HG03196 (cell line): Measurements from ENCODE around the gene WNT3.
"Not testable (repeated sequence)": the region's sequence is repeated elsewhere in the genome, so short reads cannot be mapped to it uniquely, and the experiment has no call there.

Experiments
- ATAC-seq: cut with Tn5 transposase; IDR thresholded peaks from one replicate; pipeline ENCODE4 v1.9.1; 2021; ENCODE audit not compliant: unreplicated experiment

Gene WNT3

DNA sequence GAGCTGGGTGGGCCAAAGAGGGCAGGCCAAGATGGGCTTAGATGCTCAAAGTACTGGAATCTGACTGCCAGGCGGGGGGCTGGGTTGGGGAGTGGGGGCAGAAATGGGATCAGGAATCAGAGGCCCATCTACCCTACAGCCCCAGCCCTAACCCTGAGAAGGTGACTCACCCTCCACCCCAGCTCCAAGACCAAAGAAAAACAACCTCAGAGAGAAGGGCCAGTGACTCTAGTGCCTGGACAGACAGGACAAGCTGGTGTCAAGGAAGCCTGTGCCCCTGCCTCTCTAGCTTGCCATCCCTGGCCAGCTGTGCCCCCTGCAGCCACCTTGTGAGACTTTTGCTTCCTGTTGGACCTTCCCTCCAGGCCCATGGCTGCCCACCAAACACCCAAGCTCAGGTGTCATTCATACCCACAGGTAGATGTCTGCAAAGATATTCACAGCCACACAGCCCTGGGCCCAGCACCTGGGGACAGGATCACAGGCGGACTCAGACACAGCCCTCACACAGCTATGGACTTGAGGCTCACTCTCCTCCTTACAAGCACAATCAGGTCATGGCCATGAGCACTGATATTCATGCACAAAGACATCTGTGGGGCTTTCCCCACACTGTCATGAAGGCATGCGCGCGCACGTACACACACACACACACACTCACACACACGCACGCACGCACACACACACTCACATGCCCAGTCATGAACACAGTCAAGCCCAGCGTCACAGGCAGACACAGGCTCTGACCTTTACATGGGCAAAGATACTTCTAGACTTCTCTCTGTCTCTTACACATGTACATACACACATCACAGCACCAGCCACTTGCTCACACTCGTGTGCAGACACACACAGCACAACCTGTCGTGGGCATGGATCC is 2.8 kb downstream of the WNT3 start:
- ATAC-seq, result no peak

DNA sequence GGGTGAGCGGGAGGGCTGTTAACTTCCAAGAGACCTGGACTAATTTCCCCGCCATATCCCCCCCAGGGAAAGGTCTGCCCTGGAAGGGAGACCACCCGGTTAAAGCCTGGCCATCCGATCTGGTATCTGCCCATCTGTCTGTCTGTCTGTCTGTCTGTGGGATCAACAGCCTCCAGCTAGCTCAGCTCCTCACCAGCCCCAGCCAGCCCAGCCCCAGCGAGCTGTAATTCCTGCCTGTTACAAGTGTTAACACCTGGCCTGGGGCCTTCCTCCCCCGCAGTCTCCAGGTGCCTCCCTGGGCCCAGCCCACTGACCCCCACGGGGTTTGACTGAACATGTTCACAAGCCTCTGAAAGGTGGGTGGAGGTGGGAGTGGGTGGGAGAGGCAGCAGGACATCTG is 4.0 kb downstream of the WNT3 start:
- ATAC-seq, result no peak

DNA sequence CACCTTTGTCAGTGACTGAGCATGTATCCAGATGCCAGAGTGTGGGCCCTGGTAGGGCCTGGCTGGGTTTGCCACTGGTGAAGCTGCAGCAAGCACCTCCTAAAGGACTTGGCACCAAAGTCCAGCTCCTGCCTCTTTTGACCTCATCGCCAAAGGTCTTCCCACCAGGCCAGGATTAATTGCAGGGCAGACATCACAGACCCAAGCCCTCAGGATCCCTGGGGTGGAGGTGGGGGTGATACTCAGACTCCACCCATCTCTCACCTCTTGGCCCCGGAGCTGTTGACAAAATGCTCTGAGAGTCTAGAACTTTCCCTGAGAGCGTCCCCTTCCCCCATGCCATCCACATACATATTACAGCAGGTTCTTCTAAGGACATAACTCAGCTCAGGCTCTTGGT is 4.6 kb downstream of the WNT3 start:
- ATAC-seq, result no peak

DNA sequence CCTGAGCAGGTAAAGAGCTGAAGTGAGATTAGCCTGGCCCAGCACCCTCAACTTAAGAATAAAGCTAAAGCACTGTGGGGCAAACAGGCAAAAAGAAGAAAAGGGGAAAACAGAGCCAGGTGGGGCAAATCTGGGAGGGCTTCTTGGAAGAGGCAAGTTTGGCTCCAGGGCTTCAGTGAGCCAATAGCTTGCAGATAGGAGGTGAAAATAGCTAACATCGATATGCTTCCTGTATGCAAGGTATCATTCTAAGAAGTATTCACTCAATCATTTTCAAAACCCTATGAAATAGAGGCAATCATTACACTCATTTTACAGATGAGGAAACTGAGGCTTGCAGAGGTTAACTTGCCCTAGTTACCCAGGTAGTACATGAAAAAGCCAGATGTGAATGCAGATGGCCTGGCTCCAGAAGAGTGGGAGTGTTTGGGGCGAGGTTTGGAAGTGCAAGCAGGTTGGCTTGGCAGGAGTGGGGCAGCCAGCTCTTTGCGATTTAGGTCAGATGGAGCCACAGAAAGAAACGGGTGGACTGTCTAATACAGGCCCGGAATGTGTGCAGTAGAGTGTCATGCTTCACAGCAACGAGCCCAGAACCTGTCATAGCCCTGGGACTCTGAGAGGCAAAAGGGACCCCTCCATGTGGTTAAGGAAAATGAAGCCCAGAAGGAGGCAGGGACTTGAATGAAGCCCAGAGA is 5.7 kb downstream of the WNT3 start:
- no peak for ATAC-seq

DNA sequence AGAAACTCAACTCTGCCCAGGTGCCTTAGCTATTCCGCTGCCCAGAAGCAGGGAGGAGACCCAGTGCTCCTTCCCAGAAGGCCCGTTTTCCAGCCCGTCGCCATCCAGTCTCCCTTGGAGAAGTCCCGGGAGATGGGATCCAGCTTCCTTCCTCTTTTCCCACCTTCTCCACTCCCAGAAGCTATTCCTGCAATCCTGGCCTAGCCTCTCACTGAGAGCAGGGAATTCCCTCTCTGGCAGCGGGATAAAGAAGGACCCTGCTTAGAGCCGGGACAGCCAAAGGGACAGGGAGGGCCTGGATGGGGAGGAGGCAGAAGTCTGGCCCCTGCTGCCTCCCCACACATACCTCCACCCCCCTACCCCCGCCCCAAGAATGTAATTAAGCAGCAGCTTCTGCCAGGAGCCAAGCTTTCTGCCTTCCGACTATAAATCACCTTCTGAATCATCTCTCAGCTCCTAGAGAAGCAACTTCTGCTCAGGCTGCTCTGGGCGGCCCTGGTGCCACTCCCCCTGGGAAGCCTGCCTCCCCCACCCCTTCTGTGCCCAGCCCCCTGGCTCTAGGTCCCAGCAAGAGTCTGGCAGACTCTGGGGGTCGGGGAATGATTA is 6.4 kb downstream of the WNT3 start:
- ATAC-seq, result no peak

DNA sequence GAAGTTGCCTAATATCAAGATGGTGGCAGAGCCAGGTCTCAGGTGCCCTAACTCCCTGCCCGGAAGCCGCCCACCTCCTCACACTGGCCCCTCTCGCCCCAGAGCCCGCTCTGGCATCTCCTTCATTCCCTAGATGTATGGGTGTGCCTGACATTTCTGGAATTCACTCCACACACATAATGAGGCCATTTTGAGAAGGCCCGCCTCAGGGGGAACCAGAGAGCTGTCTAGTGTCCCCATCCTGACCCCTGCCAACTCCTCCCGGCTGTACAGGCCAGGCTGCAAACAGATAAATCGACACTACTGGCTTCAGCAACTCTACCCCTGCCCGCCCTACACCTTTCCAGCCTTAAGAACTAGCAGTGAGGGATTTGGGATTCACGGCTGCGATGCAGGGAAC is 7.7 kb downstream of the WNT3 start:
- ATAC-seq, result no peak

DNA sequence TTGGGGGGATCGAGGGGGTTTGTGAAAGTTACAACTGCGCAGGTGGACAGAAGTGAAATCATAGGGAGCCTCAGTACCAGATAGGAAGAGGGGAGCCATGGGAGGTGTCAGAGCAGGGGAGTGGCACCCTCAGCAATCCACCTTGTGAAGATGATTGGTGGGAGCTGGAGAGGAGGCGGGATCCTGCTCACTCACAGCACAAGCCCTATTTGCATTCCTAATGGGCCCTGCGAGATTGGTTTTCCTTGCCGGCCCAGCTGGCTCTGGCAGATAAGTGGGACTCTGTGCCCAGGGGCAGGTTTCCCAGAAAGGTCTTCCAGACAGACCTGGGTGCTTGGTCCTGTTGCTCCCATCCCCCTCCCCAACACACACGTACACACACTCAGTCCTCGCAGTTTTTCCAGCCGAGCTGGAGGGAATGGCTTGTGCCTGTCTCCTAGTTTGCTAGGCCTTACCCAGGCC is 9.4 kb downstream of the WNT3 start:
- ATAC-seq, result no peak

DNA sequence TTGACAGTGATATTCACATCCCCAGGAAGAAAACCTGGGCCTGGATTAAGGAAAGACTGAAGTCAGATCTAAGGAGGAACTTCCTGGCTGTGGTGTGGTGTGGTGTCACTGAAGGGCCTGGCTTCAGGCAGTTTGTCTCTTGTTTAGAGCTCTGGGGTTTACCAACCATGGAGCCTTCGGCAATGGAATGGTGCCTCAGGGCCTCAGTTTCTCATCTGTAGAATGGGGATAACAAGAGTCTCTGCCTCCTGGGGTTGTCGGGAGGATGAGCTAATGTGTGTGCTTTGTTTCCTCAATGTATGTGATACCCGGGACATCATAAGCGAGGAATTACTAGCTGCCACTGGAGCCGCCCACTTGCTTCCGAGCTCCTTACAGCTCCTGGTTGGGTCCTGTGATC is 12.7 kb downstream of the WNT3 start:
- no peak for ATAC-seq

DNA sequence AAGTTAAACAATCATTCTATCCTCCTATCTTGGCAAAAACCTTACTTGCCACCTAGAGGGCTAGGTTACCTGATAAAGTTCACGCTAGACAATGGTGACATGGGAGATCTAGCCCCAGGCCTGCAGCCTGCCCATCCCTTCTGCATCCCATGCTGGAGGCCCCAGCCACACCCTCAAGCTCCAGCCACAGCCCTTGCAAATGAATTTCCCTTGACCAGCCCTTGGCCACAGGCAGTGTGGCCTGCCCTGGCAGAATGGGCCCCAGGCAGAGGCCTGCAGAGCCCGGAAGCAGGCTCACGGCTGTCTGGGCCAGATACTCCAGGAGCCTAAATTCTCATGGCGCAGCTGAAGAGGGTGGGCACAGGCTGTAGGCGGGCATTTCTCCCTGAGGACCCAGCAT is 14.9 kb downstream of the WNT3 start:
- no peak for ATAC-seq

DNA sequence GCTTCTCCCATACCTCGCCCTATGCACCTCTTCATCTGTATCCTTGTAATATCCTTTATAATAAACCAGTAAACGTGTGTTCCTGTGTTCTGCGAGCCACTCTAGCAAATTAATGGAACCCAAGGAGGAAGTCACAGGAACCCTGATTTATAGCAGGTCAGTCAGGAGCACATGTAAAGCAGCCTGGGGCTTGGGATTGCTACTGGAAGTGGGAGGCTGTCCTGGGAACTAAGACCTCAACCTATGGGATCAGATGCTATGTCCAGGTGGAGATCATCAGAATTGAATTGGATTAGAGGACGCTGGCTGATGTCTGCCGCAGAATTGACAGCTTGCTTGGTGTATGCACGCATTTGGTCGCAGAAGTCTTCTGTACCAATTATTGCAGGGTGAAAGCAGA is 15.7 kb downstream of the WNT3 start:
- ATAC-seq, result no peak

DNA sequence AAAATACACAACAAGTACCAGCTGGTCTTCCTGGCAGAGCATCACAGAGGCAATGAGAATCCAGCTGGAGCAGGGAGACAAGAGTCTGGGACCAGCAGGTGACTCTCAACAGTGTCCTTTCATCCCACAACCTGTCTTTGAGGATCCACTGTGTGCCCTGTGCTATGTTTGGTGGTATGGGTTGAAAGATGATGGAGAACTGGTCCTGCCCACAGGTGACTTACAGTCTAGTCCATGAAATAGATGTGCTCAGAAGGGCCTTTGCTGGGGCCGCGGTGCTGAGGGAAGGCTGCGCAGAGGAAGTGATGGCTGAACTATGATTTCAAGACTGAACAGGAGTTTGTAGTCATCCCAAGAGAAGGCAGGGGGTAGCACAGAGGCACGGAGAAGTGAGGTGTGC is 17.9 kb downstream of the WNT3 start:
- no peak for ATAC-seq

DNA sequence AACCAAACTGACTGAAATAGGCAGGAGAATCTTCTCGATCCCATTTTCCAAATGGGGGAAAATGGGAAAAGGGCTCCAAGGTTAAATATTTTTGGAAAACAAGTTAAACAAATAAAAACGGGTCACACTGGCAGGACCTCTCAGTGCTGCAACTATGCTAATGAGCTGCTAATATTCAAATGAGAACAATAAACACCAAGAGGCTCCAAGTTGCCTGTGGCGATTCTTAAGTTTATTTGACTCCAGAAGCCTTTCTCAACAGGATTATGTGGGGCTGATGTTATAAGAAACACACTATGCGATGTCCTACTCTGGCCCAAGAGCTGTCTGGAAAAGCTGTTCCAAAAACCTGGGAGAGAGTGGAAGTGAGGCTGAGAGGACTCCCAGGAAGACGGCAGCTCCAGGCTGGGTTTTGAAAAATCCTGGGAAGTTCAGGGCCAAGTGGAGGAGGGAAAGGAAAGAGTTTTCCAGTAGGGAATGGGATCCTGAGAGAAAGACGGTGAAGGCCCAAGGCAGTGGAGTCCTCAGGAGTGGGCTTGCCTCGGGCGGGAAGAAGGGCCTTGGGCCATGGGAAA is 21.4 kb downstream of the WNT3 start:
- no peak for ATAC-seq

DNA sequence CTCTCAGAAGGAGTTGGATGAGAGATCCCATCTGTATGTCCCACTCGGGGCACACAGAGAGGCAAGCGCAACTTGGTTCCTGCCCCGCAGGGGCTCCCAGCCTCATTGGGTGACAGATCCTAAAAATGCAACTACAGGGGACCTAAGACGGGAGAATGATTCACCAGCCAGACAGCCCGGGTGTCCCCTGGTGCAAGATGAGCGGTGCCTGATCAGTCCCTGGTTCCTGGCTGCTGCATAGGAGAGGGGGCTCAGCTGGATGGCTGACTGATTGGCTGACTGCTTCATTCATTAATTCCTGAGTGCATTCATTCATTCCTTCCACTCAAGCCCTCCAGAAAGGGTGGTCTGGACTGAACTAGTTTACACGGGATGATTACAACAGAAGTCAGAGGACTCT is 22.0 kb downstream of the WNT3 start:
- no peak for ATAC-seq

DNA sequence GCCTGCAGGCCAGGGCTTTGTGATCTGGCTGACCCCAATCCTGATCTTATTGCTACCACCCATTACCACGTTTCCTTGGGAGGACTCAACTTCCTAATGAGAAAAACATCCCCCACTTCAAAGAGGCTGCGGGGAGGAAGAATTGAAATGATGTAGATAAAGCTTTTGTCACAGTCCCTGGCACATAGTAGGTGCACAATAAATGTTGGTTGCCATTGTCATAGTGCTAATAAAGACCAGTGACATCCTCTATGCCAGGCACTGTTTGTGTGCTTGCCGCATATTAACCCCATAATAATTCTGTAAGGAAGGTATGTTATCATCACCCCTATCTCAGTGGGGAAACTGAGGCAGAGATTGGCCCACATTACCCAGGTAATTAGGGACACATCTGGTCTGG is 22.4 kb downstream of the WNT3 start:
- no peak for ATAC-seq

DNA sequence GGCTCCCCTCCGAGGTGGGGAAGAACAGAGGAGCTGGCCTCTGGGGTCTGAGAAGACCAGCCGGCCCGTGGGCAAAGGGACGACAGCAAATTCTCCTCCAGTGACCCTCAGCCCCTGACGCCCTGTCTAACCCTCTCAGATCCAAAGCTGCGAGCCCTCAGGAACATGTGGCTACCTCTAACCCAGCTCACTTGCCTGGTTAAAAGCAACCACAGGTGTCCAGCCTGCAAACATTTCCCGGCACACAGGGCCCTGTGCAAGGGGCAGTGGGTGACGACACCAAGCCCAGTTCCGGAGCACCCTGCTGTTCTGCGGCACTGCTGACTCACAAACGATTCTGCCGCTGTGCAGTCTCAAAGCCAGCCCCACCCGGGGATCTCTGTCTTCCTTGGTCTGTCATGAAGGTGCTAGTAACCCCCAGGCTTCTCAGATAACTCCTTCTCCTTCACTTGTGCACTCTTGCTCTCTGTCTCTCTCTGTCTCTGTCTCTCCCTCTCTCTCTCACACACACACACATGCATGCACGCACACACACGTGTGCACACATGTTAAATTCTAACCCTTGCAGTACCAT is 23.0 kb downstream of the WNT3 start:
- no peak for ATAC-seq

DNA sequence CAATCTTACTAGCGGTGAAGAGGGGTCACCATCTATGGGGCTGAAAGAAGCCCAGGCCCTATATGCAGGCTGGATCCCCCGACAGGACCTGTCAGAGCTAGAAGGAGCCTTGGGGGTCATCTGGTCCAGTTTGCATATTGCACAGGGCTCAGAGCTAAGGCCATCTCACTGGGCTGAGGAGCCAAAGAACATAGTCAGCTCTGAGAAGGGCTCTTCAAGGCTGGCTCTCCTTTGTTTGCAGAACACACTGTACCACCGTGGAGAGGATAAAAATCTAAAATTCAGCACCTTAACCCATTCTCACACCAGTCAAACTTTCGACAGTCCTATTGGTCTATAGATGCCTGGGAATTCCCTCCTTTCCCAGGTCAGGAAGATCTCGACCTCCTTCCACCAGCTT is 24.2 kb downstream of the WNT3 start:
- ATAC-seq, result no peak

DNA sequence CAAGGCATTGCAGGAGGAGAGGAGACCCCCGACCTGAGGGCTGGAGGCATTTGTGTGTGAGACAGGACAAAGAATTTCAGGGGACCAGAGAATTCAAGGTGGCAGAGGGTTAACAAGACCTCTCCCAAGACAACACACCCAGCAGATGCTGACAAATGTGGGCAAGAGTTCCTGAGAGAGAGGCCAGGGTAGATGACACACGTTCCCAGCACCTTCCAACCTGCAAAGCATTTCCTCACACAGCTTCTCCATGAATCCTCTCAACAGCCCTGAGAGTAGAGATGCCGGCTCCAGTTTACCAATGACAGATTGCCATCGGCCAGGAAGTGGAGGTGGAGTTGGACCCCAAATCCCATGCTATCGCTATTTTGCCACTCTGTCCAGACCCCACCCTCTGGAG is 25.0 kb downstream of the WNT3 start:
- no peak for ATAC-seq

DNA sequence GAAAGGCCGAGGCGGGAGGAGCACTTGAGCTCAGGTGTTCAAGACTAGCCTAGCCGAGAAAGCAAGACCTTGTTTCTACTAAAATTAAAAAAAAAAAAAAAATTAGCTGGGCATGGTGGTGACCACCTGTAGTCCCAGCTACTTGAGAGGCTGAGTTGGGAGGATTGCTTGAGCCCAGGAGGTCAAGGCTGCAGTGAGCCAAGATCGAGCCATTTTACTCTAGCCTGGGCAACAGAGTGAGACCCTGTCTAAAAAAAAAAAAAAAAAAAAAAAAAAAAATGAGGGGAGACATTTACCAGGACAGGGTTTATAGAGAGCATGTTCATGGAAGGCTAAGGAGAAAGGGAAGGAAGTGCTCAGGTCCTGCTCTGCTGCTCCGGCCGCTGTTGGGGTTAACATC is 25.5 kb downstream of the WNT3 start:
- ATAC-seq, result not testable (repeated sequence)

DNA sequence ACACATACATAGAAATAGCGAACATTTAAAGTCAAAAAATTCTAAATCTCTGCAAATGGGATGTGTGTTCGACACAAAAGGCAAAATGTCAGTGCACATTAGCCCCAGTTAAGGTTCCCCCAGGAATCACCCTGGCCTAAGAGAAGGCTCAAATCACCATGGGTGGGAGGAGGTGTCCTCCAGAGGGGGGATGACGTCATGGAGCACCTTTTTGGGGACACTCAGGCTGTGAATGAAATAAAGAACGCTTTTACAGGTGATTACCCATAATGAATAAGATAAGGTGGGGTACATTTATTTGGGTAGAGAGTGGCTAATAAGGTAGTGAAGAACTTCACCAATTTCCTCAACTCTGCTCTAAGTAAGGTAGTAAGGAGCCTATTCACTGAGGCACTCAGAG is 26.4 kb downstream of the WNT3 start:
- ATAC-seq, result no peak

DNA sequence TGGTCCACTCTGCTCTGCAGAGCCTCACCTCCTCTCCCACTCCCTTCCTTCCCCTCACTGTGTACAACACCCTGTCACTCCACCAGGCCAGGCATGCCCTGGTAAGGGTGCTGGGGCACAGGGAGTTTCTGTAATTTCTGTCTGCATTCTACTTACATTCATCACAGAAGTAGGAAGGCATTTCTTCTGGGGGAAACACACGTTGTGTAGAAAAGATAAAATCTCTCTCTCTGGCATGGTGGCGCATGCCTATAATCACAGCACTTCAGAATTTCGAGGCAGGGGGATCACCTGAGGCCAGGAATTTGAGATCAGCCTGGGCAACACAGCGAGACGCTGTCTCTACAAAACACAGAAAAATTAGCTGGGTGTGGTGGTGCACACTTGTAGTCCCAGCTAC is 27.0 kb downstream of the WNT3 start:
- no peak for ATAC-seq

DNA sequence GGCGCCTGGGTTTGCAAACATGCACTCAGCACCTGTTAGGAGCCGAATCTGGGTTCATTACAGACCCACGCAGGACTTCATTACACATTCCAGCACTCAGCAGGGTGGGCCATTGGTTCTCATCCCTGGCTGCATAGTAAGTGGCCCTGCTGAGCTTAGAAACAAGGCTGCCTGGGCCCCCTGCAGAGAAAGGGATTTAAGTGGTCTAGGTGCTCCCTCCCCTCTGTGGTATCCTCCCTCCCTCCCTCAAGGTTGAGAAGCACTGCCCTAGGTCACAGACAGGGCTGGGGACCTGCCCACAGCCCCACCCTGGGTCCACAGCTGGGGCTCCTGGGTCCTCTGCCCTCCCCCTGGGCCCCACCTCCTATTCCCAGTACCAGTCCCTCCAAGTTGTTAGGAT is 28.3 kb downstream of the WNT3 start:
- no peak for ATAC-seq
